CD14-positive monocyte (primary cell): Measurements from ENCODE around the gene IGSF9. TPM values are rescaled to one million over a fixed set of nuclear protein-coding genes. Genes with fewer than 3 reads are reported as not detected.

ENCODE experiments used
- DNase-seq, 3 donors: peaks; one replicate each; pipeline ENCODE4 v3.0.0-alpha.2; 2011 to 2022
- H2AFZ ChIP-seq: 2 replicates; pipeline ENCODE4 v1.6.0; 2012; ENCODE audit warnings: mild to moderate bottlenecking, low read depth, low read length, inconsistent platforms; ENCODE audit not compliant: insufficient read depth, poor library complexity, severe bottlenecking
- H3K27ac ChIP-seq, 2 donors: 1 replicate in 1 of 2; 2 replicates in 1 of 2; pipeline ENCODE4 v1.5.1; 2012 to 2013; ENCODE audit warnings: low read length in 2 of 2, control low read depth in 1 of 2, inconsistent platforms in 1 of 2, low read depth in 1 of 2, mild to moderate bottlenecking in 1 of 2
- H3K27me3 ChIP-seq, 2 donors: one replicate each; pipeline versions ENCODE4 v1.6.0 to v1.6.1; 2011 to 2013; ENCODE audit warnings: low read length in 2 of 2; ENCODE audit not compliant: control insufficient read depth in 2 of 2, insufficient read depth in 2 of 2
- H3K36me3 ChIP-seq, 2 donors: replicated peaks in 1 of 2; 1 replicate in 1 of 2; 2 replicates in 1 of 2; pipeline versions ENCODE4 v1.5.1 to v1.6.1; 2012 to 2013; ENCODE audit warnings: low read length in 2 of 2, control low read depth in 1 of 2, inconsistent platforms in 1 of 2, mild to moderate bottlenecking in 1 of 2; ENCODE audit not compliant: insufficient read depth in 2 of 2, control insufficient read depth in 1 of 2
- H3K4me1 ChIP-seq, 2 donors: 1 replicate in 1 of 2; 2 replicates in 1 of 2; pipeline versions ENCODE4 v1.5.1 to v1.6.1; 2012 to 2013; ENCODE audit warnings: low read length in 2 of 2, control low read depth in 1 of 2, inconsistent platforms in 1 of 2, mild to moderate bottlenecking in 1 of 2, moderate library complexity in 1 of 2; ENCODE audit not compliant: insufficient read depth in 2 of 2, control insufficient read depth in 1 of 2
- H3K4me2 ChIP-seq: replicated peaks from 2 replicates; pipeline ENCODE3; 2012; ENCODE audit warnings: low read length, moderate library complexity, mild to moderate bottlenecking; ENCODE audit not compliant: poor library complexity, severe bottlenecking; ENCODE audit errors: extremely low read depth
- H3K4me3 ChIP-seq, 3 experiments: fragments of 200-600 bp in 1 of 3; sonication (generic) in 1 of 3; replicated peaks in 1 of 3; 1 replicate in 2 of 3; 2 replicates in 1 of 3; pipeline ENCODE4 v1.5.1; 2011 to 2013; ENCODE audit warnings: low read length in 3 of 3, mild to moderate bottlenecking in 3 of 3, control low read depth in 2 of 3, low read depth in 2 of 3, inconsistent platforms in 1 of 3, moderate library complexity in 1 of 3
- H3K79me2 ChIP-seq: 2 replicates; pipeline ENCODE4 v1.6.0; 2012; ENCODE audit warnings: mild to moderate bottlenecking, control low read depth, inconsistent platforms, low read length, moderate library complexity; ENCODE audit not compliant: insufficient read depth
- H3K9ac ChIP-seq: 2 replicates; pipeline ENCODE4 v1.6.0; 2017; ENCODE audit warnings: low read length, mild to moderate bottlenecking; ENCODE audit not compliant: insufficient read depth, poor library complexity, severe bottlenecking
- H3K9me3 ChIP-seq, 2 donors: replicated peaks in 1 of 2; 1 replicate in 1 of 2; 2 replicates in 1 of 2; pipeline versions ENCODE4 v1.5.1 to v1.6.1; 2012 to 2013; ENCODE audit warnings: low read length in 2 of 2, control low read depth in 1 of 2; ENCODE audit not compliant: control insufficient read depth in 1 of 2, insufficient read depth in 1 of 2
- H4K20me1 ChIP-seq: 2 replicates; pipeline ENCODE4 v1.6.0; 2012; ENCODE audit warnings: mild to moderate bottlenecking, low read length, control low read depth, moderate library complexity; ENCODE audit not compliant: insufficient read depth
- H3K27ac Mint-ChIP-seq, 7 donors: one replicate each; pipeline ENCODE4 v1.8.0; 2020; ENCODE audit warnings: mild to moderate bottlenecking in 7 of 7, mixed read lengths in 7 of 7, moderate library complexity in 6 of 7, inconsistent platforms in 2 of 7
- H3K27me3 Mint-ChIP-seq, 3 donors: one replicate each; pipeline ENCODE4 v1.8.0; 2021 to 2022; ENCODE audit warnings: low read depth in 3 of 3, mild to moderate bottlenecking in 3 of 3, mixed read lengths in 3 of 3, moderate library complexity in 3 of 3, inconsistent platforms in 1 of 3
- H3K36me3 Mint-ChIP-seq, 2 donors: one replicate each; pipeline ENCODE4 v1.8.0; 2020; ENCODE audit warnings: mixed read lengths in 2 of 2, inconsistent platforms in 1 of 2, mild to moderate bottlenecking in 1 of 2
- H3K4me1 Mint-ChIP-seq: one replicate; pipeline ENCODE4 v1.8.0; 2020; ENCODE audit warnings: mild to moderate bottlenecking, mixed read lengths
- H3K4me3 Mint-ChIP-seq, 2 donors: one replicate each; pipeline ENCODE4 v1.8.0; 2020; ENCODE audit warnings: mild to moderate bottlenecking in 2 of 2, mixed read lengths in 2 of 2, moderate library complexity in 1 of 2
- H3K9me3 Mint-ChIP-seq, 7 donors: one replicate each; pipeline ENCODE4 v1.8.0; 2020 to 2022; ENCODE audit warnings: mixed read lengths in 7 of 7, mild to moderate bottlenecking in 6 of 7, moderate library complexity in 6 of 7, inconsistent platforms in 2 of 7
- WGBS: methylation state at CpG from one replicate; pipeline ENCODE4 v1.1.5; 2013; ENCODE audit warnings: missing lambda C conversion rate; ENCODE audit not compliant: insufficient coverage; 5-methylcytosine and 5-hydroxymethylcytosine counted together
- intact Hi-C, 2 donors: fragments of 100-400 bp; cut with micrococcal nuclease; formaldehyde crosslinking; loops; one replicate each; pipeline versions ENCODE4 v1.15.0 to v1.15.1; 2023
- polyA plus RNA-seq, 3 donors: library from polyadenylated mRNA; depleted of rRNA in 1 of 3; unstranded in 2 of 3; stranded (reverse) in 1 of 3; fragments of 300-500 nt in 2 of 3; fragments of >200 nt in 1 of 3; fragmentation: Illumina TruSeq in 2 of 3; gene quantifications; 1 replicate in 2 of 3; 2 replicates in 1 of 3; pipeline ENCODE4 v1.2.3, GENCODE V29; 2012 to 2021
- TF ChIP-seq, protein P1 (sequence below): fragments of 200-600 bp; IDR thresholded peaks from one replicate; pipeline ENCODE4 v1.8.0; 2022; ENCODE audit warnings: antibody characterized with exemption, mild to moderate bottlenecking

The IGSF9 gene
- polyA plus RNA-seq, 3 donors = 0.04 TPM; not detected in 2

DNA sequence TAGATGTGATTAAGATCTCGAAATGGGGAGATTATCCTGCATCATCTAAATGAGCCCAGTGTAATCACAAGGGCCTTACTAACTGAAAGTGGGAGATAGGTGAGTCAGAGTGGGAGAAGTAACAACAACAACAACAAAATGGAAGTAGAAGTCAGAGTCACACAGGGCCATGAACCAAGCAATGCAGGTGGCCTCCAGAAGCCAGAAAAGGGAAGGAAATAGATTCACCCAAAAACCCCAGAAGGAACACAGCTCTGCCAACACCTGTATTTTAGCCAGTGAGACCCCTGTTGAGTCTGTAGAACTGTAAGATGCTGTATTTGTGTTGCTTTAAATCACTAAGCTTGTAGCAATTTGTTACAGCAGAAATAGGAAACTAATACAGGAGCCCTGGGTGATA, 24.2 kb downstream of the IGSF9 start:
- peak overlapping the region; percentile 78 for H3K4me2 ChIP-seq
- Mint-ChIP-seq H3K4me3 (peak overlapping the region in 1 of 2 donors; percentile 96), H3K36me3 (peaks cover 58 to 66% of the 10 kb centered on the region in 2 donors), H3K27ac (peak overlapping the region; percentile 97 to 100 (median 100)), H3K27me3 (peaks cover 0 to 18% (median 1%) of the 10 kb centered on the region in 3 donors), H3K9me3 (peaks cover 0 to 3% (median 0%) of the 10 kb centered on the region in 7 donors), H3K4me1 (peaks cover 43% of the 10 kb centered on the region)
- peaks cover 39 to 47% of the 10 kb centered on the region in 2 donors for H3K36me3 ChIP-seq
- H3K27ac ChIP-seq = peak overlapping the region; percentile 95 to 99
- peak; percentile 68 to 92 (median 77) for DNase-seq
- intact Hi-C loops = loop anchor here in 1 of 2 donors (10.0 kb wide), 1 partner anchor 424 kb away; the partner anchor contains the start of genes COPA and NCSTN
- H3K79me2 ChIP-seq = peaks cover 71% of the 10 kb centered on the region
- peaks cover 54% of the 10 kb centered on the region for H4K20me1 ChIP-seq
- H3K27me3 ChIP-seq = no peaks in the 10 kb centered on the region
- WGBS = no CpG with 5 or more reads among the region's 1 CpG
- no peak overlapping the region for H3K9ac ChIP-seq
- TF ChIP-seq, protein P1, sequence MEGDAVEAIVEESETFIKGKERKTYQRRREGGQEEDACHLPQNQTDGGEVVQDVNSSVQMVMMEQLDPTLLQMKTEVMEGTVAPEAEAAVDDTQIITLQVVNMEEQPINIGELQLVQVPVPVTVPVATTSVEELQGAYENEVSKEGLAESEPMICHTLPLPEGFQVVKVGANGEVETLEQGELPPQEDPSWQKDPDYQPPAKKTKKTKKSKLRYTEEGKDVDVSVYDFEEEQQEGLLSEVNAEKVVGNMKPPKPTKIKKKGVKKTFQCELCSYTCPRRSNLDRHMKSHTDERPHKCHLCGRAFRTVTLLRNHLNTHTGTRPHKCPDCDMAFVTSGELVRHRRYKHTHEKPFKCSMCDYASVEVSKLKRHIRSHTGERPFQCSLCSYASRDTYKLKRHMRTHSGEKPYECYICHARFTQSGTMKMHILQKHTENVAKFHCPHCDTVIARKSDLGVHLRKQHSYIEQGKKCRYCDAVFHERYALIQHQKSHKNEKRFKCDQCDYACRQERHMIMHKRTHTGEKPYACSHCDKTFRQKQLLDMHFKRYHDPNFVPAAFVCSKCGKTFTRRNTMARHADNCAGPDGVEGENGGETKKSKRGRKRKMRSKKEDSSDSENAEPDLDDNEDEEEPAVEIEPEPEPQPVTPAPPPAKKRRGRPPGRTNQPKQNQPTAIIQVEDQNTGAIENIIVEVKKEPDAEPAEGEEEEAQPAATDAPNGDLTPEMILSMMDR = no peak
- H3K4me1 ChIP-seq = peaks cover 39 to 43% of the 10 kb centered on the region in 2 donors
- H3K4me3 ChIP-seq = peak overlapping the region in 1 of 3 experiments; percentile 94
- no peaks in the 10 kb centered on the region for H3K9me3 ChIP-seq
- no peak overlapping the region for H2AFZ ChIP-seq

DNA sequence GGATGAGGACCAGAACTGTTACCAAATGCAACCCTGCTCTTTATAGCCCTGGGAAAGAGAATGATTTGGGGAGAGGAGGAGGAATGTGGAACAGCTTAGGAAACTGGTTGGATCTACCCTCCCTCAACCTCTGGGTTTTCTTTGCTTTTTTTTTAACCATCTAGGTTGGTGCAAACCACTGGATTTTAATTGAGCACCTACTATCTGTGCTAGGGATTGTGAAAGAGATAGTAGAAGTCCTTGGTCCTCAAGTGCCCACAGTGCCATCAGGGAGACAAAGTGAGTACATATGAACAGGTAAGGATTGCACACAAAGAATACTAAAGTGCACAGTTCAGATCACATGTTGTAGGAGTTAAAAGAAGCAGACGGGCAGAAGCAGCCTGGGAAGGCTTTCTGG, 24.8 kb downstream of the IGSF9 start:
- Mint-ChIP-seq H3K4me3 (no peak overlapping the region), H3K27ac (peak overlapping the region; percentile 97 to 100 (median 100)), H3K4me1 (peaks cover 37% of the 10 kb centered on the region), H3K9me3 (peaks cover 0 to 3% (median 0%) of the 10 kb centered on the region in 7 donors), H3K27me3 (peaks cover 0 to 18% (median 1%) of the 10 kb centered on the region in 3 donors), H3K36me3 (peaks cover 64 to 72% of the 10 kb centered on the region in 2 donors)
- Histone ChIP-seq H3K4me3 (no peak overlapping the region), H3K4me1 (peaks cover 34 to 39% of the 10 kb centered on the region in 2 donors), H3K9ac (peak overlapping the region; percentile 11), H4K20me1 (peaks cover 56% of the 10 kb centered on the region), H2AFZ (no peak overlapping the region), H3K36me3 (peaks cover 42 to 53% of the 10 kb centered on the region in 2 donors), H3K9me3 (no peaks in the 10 kb centered on the region), H3K27me3 (no peaks in the 10 kb centered on the region), H3K4me2 (no peak overlapping the region), H3K27ac (peak overlapping the region in 1 of 2 donors; percentile 99), H3K79me2 (peaks cover 67% of the 10 kb centered on the region)
- TF ChIP-seq, protein P1 = no peak
- DNase-seq = no peak
- intact Hi-C loops = loop anchor here in 1 of 2 donors (10.0 kb wide), 1 partner anchor 424 kb away; the partner anchor contains the start of genes COPA and NCSTN
- no CpG with 5 or more reads among the region's 1 CpG for WGBS
